Adrenal gland (tissue), 12 donors: ENCODE measurements around the gene CAMK2A. TPM values are rescaled to one million over a fixed set of nuclear protein-coding genes. Genes with fewer than 3 reads are reported as not detected.

Experiments used
- DNase-seq, 7 donors: peaks; one replicate each; pipeline ENCODE4 v3.0.0-alpha.2; 2019 to 2020
- H3K27ac ChIP-seq, 5 donors: fragments of 200-600 bp; sonication (generic) in 4 of 5; 1 replicate in 3 of 5; 2 replicates in 2 of 5; pipeline versions ENCODE4 v1.5.1 to v1.8.0; 2016 to 2020; ENCODE audit warnings: mild to moderate bottlenecking in 1 of 5
- H3K27me3 ChIP-seq: fragments of 200-600 bp; 2 replicates; pipeline ENCODE4 v1.8.0; 2021
- H3K36me3 ChIP-seq, 2 donors: fragments of 200-600 bp; replicated peaks in 1 of 2; 1 replicate in 1 of 2; 2 replicates in 1 of 2; pipeline versions ENCODE4 v1.5.1 to v1.8.0; 2018 to 2022
- H3K4me1 ChIP-seq, 2 donors: fragments of 200-600 bp; replicated peaks in 1 of 2; 1 replicate in 1 of 2; 2 replicates in 1 of 2; pipeline versions ENCODE4 v1.5.1 to v1.8.0; 2018 to 2021
- H3K4me3 ChIP-seq, 4 donors: fragments of 200-600 bp; sonication (generic) in 3 of 4; one replicate each; pipeline ENCODE4 v1.5.1; 2016 to 2018
- H3K9me3 ChIP-seq, 3 donors: fragments of 200-600 bp; sonication (generic) in 1 of 3; replicated peaks in 1 of 3; 1 replicate in 2 of 3; 2 replicates in 1 of 3; pipeline versions ENCODE4 v1.5.1 to v1.8.0; 2016 to 2021
- POLR2A ChIP-seq, 2 donors: fragments of 450-650 bp; IDR thresholded peaks; one replicate each; pipeline ENCODE4 v1.6.1; 2017; ENCODE audit warnings: antibody characterized with exemption in 2 of 2, mild to moderate bottlenecking in 2 of 2, moderate library complexity in 1 of 2
- WGBS, 4 donors: extraction: QIAGEN DNeasy Blood & Tissue Kit in 2 of 4; methylation state at CpG; one replicate each; pipeline versions ENCODE4 v1.1.5 to v1.1.7; 2013 to 2017; 5-methylcytosine and 5-hydroxymethylcytosine counted together
- intact Hi-C, 2 donors: fragments of 100-400 bp; cut with DNase I; formaldehyde crosslinking; loops; one replicate each; pipeline versions ENCODE4 v1.14.1 to v1.15.0; 2022 to 2023
- polyA plus RNA-seq, 3 donors: library from polyadenylated mRNA; stranded (reverse); fragments of 200-250 nt in 2 of 3; fragments of 350-450 nt in 1 of 3; fragmentation: Illumina TruSeq in 1 of 3; extraction: RNeasy Lipid Tissue Mini Kit (QIAGEN cat#74804) in 1 of 3; gene quantifications; one replicate each; pipeline ENCODE4 v1.2.3, GENCODE V29; 2013 to 2014
- total RNA-seq, 9 donors: library from RNA; depleted of rRNA in 4 of 9; stranded (reverse); fragments of >200 nt in 4 of 9; fragments of 120-200 nt in 1 of 9; fragmentation: NEBNext Ultra II Directional in 1 of 9; extraction: Animal tissue kit (Norgen Biotek cat#: 25700) in 1 of 9; gene quantifications; one replicate each; pipeline versions ENCODE4 v1.1.0 to v1.2.4, GENCODE V29; 2013 to 2023
- TF ChIP-seq, protein P1 (sequence below), 6 experiments: fragments of 450-650 bp in 4 of 6; fragments of 200-600 bp in 2 of 6; sonication (generic) in 1 of 6; IDR thresholded peaks; 1 replicate in 5 of 6; 2 replicates in 1 of 6; pipeline versions ENCODE4 v1.5.1 to v1.8.0; 2016 to 2021; ENCODE audit warnings: antibody characterized with exemption in 6 of 6, mild to moderate bottlenecking in 2 of 6, moderate library complexity in 1 of 6
- donor health status: healthy with polysubstance abuse.
- donor health status: Bipolar disorder and iron deficiency.
- donor health status: DM: yes; HTN: yes; CAD: no.
- donor health status: DM: no; HTN: no; CAD: no.
- donor health status: DM: no; HTN: no; CAD: no.
- donor health status: DM: yes; HTN: yes; CAD: no.

Gene CAMK2A
- total and polyA plus RNA-seq, 12 donors: 0.23 to 1.3 (median 0.64) TPM; not detected in 3

DNA sequence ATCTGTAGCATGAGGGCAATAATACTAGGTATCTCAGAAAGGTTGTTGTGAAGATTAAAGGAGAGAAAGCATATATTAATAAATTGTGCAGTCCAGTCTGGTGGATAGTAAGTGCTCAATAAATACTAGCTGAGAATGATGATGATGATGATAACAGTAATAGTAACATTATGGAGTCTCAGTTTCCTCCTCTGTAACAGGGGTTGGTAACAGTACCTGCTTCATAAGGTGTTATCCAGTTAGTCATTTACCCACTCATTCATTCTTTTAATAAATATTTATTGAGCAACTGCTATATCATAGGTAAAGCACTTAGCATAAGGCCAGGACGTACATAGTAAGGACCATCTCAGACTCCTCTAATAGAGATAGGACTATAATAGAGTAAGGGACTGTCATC is 92.1 kb downstream of the CAMK2A start:
- no peak for DNase-seq
- WGBS, 4 donors: 81 to 100% (median 90%) methylated on average over 1 of the region's 1 CpG
- Histone ChIP-seq H3K4me3 (no peak overlapping the region), H3K27ac (no peak overlapping the region), H3K4me1 (no peaks in the 10 kb centered on the region), H3K27me3 (no peaks in the 10 kb centered on the region), H3K36me3 (no peaks in the 10 kb centered on the region), H3K9me3 (no peaks in the 10 kb centered on the region)
- TF ChIP-seq, protein P1, sequence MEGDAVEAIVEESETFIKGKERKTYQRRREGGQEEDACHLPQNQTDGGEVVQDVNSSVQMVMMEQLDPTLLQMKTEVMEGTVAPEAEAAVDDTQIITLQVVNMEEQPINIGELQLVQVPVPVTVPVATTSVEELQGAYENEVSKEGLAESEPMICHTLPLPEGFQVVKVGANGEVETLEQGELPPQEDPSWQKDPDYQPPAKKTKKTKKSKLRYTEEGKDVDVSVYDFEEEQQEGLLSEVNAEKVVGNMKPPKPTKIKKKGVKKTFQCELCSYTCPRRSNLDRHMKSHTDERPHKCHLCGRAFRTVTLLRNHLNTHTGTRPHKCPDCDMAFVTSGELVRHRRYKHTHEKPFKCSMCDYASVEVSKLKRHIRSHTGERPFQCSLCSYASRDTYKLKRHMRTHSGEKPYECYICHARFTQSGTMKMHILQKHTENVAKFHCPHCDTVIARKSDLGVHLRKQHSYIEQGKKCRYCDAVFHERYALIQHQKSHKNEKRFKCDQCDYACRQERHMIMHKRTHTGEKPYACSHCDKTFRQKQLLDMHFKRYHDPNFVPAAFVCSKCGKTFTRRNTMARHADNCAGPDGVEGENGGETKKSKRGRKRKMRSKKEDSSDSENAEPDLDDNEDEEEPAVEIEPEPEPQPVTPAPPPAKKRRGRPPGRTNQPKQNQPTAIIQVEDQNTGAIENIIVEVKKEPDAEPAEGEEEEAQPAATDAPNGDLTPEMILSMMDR (IDR thresholded peaks at IDR 0.05): no peak
- TF ChIP-seq POLR2A (IDR thresholded peaks at IDR 0.05): no peak
- intact Hi-C loops: no loop called here

- 81 to 97% (median 91%) methylated on average over 10 to 16 of the region's 16 CpGs for WGBS, 4 donors
- Histone ChIP-seq H3K27ac (no peak overlapping the region), H3K9me3 (no peaks in the 10 kb centered on the region), H3K4me1 (no peaks in the 10 kb centered on the region), H3K36me3 (no peaks in the 10 kb centered on the region), H3K27me3 (no peaks in the 10 kb centered on the region), H3K4me3 (no peak overlapping the region)
- intact Hi-C loops: no loop called here
- DNase-seq: no peak
- TF ChIP-seq, protein P1 (IDR thresholded peaks at IDR 0.05): no peak
- no peak for TF ChIP-seq POLR2A (IDR thresholded peaks at IDR 0.05)
Observed at GRCh38 chr5:150196986-150197385, 92.6 kb downstream of the CAMK2A start.

DNA sequence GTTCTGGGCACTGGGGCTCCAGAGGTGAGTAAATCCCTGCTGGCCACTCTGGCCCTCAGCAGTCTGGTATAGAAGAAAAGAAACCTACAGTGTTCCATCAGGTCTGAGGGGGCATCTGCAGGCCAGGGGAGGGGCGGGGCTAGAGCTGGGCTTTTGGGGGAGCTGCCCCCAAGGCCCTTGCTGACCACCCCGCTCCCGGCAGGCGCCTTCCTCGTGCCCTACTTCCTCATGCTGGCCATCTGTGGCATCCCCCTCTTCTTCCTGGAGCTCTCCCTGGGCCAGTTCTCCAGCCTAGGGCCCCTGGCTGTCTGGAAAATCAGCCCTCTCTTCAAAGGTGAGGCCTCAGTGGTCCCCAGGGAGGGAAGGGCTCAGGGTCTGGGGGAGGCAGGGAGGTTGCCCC is 93.1 kb downstream of the CAMK2A start:
- no peak overlapping the region for H3K27ac ChIP-seq
- WGBS, 4 donors: 53 to 89% (median 69%) methylated on average over 5 of the region's 5 CpGs; no CpG with 5 or more reads in 1 of the 4 donors
- H3K9me3 ChIP-seq: no peaks in the 10 kb centered on the region
- TF ChIP-seq, protein P1 (IDR thresholded peaks at IDR 0.05): no peak
- TF ChIP-seq POLR2A (IDR thresholded peaks at IDR 0.05): no peak
- no peaks in the 10 kb centered on the region for H3K4me1 ChIP-seq
- DNase-seq: no peak
- no peak overlapping the region for H3K4me3 ChIP-seq
- H3K36me3 ChIP-seq: no peaks in the 10 kb centered on the region
- H3K27me3 ChIP-seq: no peaks in the 10 kb centered on the region
- intact Hi-C loops: no loop called here

DNA sequence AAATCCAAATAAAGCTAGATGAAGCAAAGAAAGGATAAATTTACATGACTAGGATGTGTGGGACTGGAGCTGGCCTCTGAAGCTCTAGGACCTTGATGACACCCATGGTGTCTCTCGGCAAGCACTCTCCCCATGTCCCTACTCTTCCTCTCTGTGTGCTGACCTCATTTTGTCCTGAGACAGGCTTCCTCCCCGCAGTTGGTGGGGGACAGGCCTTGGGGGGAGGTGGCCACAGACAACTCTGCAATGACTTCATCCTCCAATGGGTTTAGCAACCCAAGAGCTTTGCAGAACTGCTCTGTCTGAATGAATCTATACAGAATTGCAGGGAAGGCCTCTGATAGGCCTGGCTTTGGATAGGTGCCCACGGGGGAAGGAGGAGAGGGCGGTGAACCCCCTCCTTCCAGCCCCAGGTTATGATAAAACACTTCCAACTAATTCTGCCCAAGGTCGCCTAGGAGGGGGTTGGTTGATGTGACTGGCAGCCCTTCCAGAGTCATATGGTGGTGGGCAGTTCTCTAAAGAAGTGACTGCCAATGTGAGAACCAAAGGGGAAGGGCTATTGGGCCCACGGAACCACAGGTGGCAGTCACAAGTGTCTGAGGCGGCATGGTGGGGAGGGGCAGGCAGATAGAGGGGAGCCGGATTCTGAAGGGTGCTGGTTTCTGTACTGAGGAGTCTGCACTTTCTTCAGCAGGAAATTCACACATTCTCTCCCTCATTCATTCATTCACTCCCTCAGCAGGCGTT is 93.7 kb downstream of the CAMK2A start:
- no peak for DNase-seq
- H3K9me3 ChIP-seq: no peaks in the 10 kb centered on the region
- H3K4me3 ChIP-seq: no peak overlapping the region
- 74 to 87% (median 79%) methylated on average over 9 of the region's 9 CpGs for WGBS, 4 donors
- TF ChIP-seq POLR2A (IDR thresholded peaks at IDR 0.05): no peak
- TF ChIP-seq, protein P1 (IDR thresholded peaks at IDR 0.05): no peak
- H3K4me1 ChIP-seq: no peaks in the 10 kb centered on the region
- H3K36me3 ChIP-seq: no peaks in the 10 kb centered on the region
- intact Hi-C loops: no loop called here
- no peaks in the 10 kb centered on the region for H3K27me3 ChIP-seq
- no peak overlapping the region for H3K27ac ChIP-seq
